NCI-H774 (cell line): ENCODE measurements around the gene C20orf144.

Experiments used
- DNase-seq: peaks from one replicate; lab custom pipeline; 2025; lab: John Stamatoyannopoulos, UW

The C20orf144 gene

DNA sequence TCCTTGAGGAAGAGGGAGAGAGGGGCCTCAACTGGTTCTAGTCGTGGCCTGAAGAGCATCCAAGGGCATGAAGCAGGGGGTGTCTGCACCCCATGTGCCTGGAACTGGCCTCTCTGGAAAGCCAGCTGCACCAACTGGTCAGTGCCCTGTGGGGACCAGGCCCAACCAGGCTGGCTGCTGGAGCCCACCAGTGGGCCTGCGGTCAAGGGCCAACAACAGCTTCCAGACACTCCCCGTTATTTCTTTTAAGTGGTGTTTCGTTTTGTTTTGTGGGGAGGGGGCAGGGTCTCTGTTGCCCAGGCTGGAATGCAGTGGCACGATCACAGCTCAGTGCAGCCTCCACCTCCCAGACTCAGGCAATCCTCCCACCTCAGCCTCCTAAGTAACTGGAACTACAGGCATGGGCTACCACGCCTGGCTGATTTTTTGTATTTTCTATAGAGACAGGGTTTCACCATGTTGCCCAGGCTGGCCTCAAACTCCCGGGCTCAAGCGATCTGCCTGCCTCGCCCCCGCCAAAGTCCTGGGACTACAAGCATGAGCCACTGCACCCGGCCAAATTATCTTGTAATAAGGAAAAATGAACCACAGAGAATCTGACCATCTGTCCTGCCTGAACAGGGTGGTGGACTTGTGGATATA is 11.9 kb upstream of the C20orf144 start:
- DNase-seq: no peak

DNA sequence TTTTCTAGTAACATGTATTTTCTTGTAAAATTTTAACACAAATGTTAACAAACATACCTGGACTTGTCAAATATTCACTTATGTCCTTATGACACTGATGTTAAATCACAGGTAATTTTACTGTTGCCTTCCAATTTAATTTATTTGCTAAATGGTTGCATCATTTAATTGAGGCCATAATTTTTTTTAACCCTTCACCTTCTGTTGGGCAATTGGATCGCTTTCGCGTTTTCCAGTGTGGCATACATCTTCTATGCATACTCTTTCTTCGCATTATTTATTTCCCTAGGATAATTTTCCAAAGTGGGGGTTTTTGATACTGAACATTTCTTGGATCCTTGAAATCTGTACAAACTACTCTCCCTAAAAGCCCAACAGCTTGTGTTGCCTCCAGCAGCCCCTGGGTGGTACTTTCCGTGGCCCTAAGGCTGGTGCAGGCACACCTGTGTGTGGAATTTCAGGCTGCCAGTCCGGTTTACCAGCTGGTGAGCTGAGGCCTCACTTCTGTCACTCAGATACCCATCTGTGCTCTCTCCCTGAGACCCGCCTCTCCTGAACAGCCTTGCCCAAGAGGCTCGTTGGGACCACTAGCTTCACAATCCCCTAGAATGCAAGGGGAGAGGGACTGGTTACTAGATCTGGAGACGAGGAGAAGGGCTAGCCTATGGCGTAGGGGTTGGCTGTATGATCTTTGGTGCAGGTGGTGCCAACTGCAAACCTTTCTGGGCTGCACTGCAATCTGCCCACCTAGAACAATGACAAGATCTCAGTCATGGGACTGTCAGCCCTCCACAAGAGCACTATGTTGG is 11.2 kb upstream of the C20orf144 start:
- DNase-seq: peak; percentile 15

DNA sequence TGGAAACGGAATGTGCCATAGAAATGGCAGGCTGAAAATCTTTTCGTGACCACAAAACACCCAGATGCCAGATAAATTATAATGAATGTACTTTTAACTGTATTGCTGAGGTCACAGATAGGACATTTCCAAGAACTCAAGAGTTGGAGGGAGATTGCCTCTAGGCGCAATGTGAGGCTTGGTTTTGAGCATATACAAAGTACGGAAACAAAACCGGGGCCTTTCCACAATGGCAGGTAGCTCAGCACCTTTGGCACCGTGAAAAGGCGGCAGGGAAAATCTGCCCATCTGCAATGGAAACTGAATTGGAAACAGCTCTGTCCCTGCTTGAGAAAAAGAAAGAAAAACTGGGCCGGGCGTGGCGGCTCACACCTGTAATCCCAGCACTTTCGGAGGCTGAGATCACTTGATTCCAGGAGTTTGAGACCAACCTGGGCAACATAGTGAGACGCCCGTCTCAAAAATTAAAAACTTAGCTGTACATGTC is 10.5 kb upstream of the C20orf144 start:
- peak; percentile 43 for DNase-seq

DNA sequence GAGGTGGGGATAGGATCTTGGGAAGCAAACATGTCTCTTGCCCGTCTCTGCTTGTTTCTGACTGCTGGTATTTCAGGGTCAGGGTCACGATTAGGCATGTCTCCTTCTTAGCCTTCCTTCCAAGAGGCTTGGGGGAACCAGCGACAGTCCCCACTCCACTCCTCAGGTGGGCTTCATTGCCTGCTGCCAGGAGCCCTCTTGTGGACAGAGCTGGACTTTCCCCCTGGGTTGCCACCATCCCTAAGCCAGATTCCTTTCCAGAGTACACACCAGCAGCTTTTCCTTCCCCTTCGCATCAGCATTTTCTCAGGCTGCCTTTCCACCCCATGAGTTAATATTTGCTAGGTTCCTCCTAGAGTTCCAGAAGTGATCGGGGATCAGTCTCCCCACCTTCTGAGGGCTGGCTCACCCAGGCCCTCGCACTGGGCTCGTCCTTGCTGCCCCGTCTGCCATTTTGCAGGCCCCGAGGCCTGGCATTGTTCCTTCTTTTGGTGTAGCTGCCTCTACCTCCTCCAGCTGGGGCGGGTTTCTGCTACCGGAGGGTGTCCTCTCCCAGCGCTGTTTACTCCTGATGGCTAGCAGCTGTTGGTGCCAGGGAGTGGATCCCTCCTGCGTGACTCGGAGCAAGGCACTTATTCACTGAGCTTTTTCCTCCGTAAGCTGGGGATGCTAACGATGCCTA is 8.8 kb upstream of the C20orf144 start:
- peak; percentile 54 for DNase-seq

DNA sequence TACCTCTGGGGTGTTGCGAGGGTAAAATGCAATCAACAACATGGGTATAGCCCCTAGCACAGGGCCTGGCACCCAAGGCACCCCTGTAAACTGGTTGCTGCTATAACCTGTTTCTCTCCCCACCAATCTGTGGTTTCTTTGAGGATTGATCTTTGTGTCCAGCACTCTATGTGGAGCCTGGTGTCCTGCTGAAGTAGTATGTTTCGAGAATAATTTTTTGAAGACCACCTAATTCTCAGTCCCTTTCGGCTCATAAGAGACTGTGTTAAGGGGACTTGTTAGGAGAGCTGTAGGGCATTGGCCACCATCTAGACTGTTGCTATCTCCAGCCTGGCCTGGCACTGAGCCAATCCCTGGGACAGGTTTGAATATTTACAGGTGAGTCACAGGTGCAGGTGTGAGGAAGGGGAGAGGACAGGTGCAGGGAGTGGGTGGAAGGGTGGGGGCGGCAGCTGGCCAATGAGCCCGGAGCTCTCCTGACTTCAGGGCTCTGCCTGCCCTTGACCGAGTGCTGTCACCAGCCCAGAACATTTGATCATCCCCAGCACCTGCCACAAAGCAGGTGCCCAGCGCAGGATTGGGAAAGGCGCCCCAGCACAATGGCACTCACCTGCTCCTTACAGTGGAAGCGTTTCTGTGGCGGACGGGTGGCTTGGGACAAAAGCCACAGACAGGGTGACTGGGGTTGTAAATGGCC is 8.1 kb upstream of the C20orf144 start:
- DNase-seq: peak; percentile 95

DNA sequence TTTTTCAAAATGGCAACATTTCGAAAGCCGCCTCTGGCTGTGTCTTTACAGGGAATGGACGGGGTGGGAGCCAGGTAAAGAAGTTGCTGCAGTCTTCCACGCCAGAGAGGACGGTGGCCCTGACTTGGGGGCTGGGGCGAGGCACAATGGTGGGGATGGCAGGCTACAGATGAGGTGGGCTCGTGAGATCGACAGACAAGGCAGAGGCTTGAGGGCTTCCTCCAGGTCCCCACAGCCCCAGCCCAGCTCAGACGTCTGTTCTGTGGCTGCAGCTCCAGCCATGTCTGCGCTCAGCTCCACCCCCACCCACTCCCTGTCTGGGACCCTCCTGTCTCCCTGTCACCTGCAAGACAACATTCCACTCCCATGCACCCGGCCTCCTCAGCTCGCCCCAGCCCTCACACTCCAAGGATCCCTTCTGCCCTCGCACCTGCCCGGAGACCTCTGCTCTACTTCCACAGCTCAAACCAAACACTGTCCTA is 7.4 kb upstream of the C20orf144 start:
- DNase-seq: no peak

DNA sequence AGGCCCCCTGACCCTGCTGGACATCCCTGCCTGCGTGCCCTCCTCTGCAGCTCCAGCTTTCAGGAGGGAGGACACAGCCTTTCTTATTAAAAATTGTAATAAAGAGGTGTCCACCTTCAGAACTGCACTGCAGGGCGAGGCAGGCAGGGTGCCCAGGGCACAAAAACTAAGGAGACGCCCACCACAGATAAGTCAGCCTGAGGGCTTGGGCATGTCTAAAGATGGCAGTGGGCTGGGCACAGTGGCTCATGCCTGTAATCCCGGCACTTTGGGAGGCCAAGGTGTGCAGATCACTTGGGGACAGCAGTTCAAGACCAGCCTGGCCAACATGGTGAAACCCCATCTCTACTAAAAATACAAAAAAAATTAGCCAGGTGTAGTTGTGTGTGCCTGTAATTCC is 7.0 kb upstream of the C20orf144 start:
- no peak for DNase-seq

DNA sequence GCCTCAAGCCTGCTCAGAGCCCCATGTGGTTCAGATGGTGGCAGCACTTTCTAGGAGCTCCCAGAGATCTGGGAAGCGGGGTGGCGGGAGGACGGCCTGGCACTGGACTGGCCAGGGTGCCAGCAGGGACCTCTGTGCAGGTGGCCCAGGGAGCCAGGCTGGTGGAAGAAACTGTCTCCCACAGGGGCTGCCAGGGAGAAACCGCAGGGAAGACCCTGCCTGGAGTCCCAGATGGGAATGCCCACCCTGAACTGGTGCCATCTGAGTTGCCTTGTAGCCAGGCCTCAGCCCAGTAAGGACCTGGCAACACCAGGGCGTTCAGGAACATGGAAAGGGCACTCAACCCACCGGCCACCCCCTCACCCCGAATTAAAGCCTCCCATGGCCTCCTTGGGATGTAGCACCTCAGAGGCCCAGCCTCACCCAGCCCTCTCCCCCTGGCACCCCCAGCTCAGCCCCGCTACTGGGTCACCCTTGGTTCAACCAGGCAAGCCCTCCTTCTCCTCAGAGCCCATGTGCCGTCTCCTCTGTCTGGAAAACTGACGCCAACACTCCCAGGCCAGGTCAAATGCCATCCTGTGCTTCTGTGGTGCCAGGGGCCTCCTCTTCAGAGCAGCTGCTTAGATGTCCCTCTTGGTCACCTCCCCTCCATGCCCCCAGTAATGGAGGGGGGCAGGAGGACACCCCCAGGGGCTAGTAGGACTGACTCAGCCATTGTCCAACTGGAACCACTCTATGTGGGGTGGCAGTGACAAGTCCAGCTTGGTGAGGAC is 5.9 kb upstream of the C20orf144 start:
- no peak for DNase-seq

DNA sequence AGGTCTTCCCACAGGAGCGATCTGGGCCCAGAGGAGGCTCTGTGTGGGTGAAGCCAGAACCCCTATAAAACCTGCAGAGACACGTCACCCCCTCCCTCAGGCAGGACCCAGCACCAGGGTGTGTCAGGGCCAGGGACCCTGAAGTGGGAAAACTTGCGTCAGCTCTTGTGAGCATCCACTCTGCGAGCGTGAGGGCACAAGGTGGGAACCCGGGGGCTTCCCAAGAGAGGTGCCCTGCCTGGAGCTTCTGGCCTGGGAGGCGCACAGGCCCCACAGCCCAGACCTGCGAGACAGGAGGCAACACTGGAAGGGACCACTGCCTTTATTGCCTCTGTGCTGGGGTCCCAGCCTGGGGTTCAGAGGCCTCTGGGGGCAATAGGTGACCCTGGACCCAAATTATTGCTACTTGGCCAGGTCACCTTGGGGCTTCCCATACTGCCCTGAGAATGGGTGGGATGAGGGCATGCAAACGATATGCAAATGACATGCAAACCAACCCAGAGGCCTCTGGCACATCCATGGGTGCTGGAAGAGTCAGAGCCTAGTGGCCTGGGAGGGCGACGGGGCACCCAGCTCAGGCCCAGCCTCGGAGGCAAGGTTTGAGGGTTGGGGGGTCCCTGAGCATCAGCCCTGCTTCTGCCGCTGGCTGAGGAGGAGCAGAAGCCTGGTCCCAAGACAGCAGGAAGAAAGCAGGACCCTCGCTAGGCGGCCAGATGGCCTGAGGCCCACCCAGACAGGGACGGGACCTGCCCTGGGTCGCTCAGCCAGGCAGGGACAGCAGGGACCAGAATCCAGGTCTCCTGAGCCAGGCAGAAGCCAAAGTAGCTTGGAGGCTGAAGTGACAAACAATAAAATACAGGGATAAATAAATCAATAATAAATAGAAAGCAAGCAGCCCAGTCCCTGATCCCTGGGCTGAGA is 5.1 kb upstream of the C20orf144 start:
- no peak for DNase-seq

DNA sequence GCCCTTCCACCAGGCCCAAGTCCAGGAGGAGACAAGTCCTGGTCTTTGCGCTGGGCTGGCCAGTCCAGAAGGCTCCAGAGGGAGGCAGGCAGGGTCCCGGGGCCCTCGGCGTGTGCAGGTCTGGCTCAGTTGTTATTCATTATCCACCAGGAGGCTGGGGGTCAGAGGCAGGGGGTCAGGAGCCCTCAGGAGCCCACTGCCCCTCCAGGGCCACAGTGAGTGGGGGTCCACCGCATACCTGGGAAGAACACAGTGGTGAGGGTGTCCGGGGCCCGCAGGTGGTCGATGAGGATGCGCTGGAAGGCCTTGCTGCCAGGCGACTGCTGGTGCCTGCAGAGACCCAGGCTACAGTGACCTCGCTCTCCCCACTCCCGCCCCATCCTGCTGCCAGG is 4.4 kb upstream of the C20orf144 start:
- no peak for DNase-seq

DNA sequence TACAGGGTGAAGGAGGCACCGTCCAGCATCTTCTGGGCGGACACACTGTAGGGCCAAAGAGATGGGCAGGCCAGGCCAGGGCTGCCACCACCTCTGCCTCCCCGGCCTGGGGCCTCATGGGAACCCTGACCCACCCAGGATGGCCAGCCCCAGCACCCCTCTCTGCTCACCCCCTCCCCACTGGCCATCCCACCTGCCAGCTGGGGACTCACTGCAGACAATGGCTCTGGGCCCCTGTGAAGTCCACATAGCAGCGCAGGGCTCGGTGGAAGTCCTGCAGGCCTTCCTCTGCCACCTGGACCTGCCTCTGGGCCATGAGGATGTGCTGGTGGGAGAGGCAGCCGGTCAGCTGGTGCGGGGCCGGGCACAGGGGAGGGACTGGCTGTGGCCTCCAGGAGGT is 3.6 kb upstream of the C20orf144 start:
- DNase-seq: no peak

DNA sequence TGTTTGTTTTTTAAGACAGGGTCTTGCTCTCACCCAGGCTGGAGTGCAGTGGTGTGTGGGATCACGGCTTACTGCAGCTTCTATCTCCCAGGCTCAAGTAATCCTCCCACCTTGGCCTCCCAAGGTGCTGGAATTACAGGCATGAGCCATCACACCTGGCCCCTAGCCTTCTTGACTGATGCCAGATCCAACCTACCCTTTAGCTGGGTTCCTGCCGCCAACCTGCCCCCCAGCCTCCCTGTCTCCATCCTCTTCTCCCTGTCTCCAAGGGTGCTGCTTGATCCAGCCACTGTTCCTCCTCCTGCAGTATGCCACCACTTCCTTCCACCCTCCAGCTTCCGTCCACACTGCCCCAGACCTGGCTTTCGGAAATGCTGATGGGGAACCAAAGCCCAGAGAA is 3.2 kb upstream of the C20orf144 start:
- DNase-seq: no peak

DNA sequence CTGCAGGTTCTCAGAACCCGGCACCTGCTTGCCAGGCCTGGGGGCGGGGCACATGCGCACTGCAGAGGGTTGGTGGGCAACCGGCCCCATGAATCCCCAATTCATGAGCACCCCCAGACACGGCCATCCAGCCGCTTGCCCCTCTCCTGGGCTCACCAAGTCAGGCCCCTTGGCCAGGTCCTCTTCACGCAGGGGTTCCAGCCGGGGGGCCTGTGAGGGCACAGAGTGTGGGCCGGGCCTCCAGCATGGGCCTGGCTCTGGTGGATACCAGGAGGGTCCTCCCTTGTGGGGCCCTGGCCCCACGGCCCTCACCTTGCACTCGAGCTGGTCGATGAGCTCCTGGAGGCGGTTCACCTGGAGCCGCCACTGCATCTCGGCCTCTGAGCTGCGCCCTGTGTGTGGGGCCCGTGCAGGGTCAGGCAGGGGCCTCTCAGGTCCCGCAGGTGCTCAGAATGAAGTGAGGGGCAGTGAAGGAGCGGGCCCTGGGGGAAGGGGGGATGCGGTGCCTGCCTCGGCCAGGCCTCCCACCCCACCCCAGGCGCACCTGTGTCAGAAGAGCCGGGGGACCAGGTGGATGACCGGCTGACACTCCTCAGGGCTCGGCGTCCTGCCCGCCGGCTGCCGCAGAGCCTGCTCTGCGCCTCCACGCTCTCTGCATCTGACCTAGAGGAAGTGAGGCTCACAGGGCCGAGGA is 2.6 kb upstream of the C20orf144 start:
- no peak for DNase-seq

DNA sequence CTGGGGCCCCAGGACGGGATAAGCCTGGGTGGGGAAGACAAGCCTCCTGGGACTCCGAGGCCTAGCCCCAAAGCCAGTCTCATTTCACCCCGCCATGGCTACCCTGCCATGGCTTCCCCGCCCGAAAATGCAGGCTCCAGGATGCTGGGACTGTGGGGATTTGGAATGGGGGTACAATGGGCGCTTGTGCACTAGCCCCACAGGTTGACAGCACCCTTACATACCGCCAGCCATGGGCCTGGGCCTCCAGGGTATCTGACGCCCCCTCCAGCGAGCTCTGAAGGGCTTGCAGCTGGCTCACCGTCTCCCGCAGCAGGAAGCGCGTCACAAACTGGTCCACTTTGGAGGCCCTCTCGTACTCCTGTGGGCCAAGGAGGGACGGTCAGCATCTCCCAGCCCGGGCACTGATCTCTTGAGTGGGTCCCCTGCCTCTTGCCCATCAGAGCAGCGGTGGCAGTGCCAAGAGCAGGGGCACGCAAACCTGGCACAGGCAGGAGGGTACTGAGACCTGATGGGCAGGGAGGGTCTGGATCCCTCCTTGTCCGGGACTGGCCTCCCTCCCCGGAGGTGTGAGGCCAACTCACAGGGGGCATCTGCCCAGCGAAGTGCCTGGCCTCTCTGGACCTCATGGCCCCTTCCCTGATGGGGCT is 2.0 kb upstream of the C20orf144 start:
- DNase-seq: no peak

DNA sequence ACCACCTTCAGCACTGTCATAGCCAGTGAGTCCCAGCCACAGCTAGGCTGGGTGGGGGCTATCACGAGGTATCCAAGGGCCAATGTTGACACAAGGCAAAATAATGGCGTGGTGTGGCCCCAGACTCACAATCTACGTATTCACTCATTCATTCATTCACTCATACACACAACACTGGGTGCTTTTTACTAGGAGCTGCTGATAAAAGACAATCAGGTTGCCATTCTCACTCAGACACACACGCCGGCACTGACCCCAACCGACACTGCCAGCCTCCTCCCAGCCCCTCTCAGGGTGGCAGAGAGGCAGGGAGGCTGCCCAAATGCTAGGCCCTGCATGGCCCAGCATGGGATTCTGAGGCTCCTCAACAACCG is 1.5 kb upstream of the C20orf144 start:
- no peak for DNase-seq

DNA sequence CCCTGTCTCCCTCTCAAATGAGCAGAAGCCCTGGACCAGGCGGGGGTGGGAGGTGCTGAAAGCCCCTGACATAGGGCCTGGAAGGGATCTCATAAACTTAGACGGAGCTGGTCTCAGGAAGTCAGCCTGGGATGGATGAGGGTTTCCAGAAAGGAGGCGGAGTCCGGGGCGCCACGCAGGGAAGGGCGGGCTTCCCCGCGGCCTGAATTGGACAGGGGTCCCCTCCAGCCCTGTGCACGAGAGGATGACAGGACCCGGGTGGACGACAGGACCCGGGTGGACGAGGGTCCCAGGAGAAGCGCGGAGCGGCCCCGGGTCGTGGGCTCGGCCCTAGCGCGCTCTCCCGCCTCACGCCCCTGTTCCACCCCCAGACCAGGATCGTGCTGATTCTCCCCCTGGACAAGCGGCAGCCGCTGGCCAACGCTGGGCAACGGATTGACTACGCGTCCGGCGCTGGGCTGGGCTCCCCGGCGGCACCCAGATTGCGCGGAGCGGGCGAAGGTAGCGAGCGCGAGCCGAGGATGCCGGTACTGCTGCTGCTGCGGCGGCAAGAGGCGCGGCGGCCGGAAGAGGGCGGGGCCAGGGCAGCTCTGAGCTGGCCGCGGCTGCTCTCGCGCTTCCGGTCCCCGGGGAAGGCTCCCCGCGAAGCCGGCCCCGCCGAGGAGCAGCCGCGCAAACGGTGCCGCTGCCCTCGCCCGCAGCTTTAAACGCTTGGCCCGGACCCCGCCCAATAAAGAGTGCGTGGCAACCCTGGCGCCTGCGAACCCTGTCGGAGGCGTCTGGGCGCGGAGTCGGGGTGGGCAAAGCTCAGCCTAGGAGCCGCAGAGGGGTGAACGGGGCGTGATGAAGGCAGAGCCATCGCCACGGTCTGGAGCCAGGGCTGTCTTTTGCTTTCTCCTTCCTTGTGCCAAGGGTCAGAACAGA is 1.3 kb downstream of the C20orf144 start:
- peak; percentile 70 for DNase-seq

DNA sequence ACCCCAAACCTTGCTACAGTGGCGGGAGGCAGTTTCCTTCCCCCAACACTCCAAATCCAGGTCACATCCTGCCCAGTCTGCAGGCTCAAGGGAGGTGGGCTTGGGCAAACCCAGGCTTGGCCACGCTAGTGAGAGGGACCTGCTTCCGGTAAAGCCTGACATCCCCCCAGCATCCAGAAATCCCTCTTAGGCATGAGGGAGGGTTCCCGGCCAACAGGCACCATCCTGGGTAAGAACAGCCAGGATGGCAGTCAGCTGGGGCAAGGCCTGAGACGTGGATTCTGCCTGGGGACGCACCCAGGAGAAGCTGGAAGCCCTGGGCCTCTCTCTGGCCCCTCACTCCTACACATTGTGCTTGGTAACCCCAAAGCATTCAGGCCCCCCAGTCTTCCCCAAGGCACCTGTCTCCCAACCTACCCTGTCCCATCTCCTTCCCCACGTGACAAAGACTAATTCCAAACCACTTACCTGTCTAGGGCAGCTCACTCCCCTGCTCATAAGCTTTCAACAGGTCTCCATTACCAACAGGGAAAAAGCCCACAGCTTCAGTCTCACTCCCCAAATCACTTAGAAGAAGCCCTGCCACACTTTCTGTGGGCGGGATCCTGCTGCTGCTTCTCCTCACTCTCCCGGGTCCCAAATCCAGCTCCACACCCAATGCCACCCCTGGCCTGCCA is 2.1 kb downstream of the C20orf144 start:
- no peak for DNase-seq

DNA sequence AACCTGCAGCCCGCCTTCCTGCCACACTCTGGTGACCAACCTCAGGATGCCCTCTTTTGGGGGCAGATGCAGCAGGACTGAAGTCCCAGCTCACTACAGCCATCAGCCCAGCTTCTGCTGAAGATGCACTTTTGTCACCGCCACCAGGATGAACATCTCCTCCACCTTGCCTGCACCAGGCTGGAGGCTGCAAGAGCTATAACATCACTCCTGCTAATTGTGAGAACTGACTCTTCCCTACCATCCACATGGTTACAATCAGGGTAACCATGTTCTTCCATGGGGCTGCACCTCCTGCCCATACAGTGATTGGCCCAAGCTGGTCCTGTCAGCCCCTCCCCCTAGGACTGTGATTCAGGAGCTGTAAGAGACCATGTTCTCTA is 2.6 kb downstream of the C20orf144 start:
- DNase-seq: no peak
